Measurements from ENCODE around the gene TTC17.

DNA sequence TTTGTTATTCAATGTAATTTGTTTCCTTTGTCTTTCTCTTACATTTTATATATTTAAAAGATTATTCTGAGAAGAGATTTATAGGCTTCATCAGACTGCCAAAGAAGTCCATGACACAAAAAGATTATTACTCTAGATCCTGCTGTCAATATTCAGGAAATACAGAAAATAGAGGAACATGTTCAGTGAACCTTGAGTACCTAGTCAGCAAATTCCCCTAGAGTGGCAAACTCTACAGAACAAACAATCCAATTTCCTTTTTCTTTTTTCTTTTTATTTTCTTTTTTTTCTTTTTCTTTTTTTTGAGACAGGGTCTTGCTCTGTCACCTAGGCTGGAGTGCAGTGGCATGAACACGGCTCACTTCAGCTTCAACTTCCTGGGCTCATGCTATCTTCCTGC lies 23.9 kb downstream of the TTC17 start:
- TF ChIP-seq, protein P1, sequence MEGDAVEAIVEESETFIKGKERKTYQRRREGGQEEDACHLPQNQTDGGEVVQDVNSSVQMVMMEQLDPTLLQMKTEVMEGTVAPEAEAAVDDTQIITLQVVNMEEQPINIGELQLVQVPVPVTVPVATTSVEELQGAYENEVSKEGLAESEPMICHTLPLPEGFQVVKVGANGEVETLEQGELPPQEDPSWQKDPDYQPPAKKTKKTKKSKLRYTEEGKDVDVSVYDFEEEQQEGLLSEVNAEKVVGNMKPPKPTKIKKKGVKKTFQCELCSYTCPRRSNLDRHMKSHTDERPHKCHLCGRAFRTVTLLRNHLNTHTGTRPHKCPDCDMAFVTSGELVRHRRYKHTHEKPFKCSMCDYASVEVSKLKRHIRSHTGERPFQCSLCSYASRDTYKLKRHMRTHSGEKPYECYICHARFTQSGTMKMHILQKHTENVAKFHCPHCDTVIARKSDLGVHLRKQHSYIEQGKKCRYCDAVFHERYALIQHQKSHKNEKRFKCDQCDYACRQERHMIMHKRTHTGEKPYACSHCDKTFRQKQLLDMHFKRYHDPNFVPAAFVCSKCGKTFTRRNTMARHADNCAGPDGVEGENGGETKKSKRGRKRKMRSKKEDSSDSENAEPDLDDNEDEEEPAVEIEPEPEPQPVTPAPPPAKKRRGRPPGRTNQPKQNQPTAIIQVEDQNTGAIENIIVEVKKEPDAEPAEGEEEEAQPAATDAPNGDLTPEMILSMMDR (IDR thresholded peaks at IDR 0.05; ENCODE audit: insufficient read depth, low read depth, low read length): no peak
- no peak for TF ChIP-seq EZH2 (IDR thresholded peaks at IDR 0.05; ENCODE audit: insufficient read depth, low read length)

Measured in astrocyte (in vitro differentiated cells and primary cell).